GM18526 (cell line): ENCODE results near the gene ZFAND3.

Experiments
- POLR2A ChIP-seq: IDR thresholded peaks from 3 replicates; pipeline ENCODE4 v1.6.1; 2011; ENCODE audit not compliant: insufficient read length; ENCODE audit errors: extremely low read depth

Gene ZFAND3

GRCh38 chr6:37919417-37920157, 100.1 kb downstream of the ZFAND3 start:
- no peak for TF ChIP-seq POLR2A

DNA sequence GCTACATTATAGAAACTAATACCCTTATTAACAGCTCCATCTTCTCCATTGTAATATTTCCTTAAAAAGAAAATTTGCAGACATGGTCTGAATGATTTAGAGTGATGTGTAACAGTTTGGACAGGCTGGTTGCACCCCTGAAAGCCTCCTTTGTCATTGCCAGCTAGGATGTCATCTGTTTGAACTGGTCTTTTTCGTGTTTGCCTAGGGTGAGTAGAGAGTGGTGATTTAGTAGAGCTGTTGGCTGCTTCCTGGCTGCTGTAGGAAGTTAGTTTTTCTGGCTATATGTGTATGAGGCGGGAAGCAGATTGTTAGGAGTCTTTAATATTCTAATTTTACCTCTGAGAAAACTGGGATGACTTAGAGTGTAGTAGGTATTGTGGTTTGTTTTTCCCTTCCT, 101.1 kb downstream of the ZFAND3 start:
- TF ChIP-seq POLR2A = no peak

- TF ChIP-seq POLR2A = no peak
These were observed 103.0 kb downstream of the ZFAND3 start for GRCh38 chr6:37922563-37922962.

GRCh38 chr6:37923514-37923913, 104.0 kb downstream of the ZFAND3 start:
- TF ChIP-seq POLR2A = no peak

GRCh38 chr6:37926661-37927060, 107.1 kb downstream of the ZFAND3 start:
- no peak for TF ChIP-seq POLR2A

- TF ChIP-seq POLR2A = no peak
These were observed 108.7 kb downstream of the ZFAND3 start for GRCh38 chr6:37928217-37928616.

DNA sequence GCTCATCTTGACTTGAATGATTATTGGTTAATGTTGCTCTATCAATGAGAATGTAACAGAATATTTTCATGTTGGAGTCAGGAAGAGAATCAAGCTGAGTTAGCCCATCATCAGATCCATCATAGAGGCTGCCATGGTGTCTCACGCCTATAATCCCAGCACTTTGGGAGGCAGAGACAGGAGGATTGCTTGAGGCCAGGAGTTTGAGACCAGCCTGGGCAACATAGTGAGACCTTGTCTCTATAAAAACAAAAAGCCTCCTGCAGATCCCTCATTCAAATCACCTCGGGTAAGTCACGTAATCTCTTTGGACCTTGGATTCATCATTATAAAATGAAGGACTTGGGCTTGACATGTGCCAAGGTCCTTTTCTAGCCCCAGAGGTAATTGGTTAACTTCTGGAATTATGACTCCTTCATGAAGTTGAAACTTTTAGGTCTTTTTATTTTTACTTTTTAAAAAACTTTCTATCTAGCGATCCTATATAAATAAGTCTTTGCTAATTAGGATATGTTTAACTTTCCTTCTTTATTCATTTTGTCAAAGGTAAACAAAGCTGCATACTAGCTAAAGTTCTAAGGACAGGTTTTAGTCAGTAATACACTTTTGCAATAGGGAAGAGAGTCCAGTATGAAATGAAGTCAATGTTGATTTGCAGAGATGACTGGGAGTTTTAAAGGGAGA, 110.9 kb downstream of the ZFAND3 start:
- TF ChIP-seq POLR2A = no peak

DNA sequence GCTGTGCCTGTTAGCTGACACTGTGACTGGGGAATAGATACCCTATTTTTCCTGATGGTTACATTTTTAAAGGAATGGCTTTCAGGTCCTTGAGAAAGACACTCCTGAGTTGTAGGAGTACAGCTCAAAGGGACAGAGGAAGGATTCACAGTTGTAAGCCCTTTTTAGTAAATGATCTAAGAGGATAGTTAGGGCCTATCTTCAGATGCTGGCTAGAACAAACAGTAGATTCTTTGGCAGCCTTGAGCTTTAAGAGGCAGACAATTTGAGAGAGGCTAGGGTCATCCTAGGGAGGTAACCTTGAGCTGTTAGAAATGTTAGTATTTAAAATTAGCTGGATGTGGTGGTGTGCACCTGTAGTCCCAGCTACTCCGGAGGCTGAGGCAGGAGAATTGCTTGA, 111.5 kb downstream of the ZFAND3 start:
- no peak for TF ChIP-seq POLR2A

GRCh38 chr6:37934276-37934675, 114.7 kb downstream of the ZFAND3 start:
- TF ChIP-seq POLR2A = no peak

- TF ChIP-seq POLR2A = no peak
These were observed 116.6 kb downstream of the ZFAND3 start for GRCh38 chr6:37936150-37936549.

GRCh38 chr6:37936906-37937305, 117.4 kb downstream of the ZFAND3 start:
- no peak for TF ChIP-seq POLR2A

- TF ChIP-seq POLR2A = no peak
These were observed 119.4 kb downstream of the ZFAND3 start for GRCh38 chr6:37938909-37939308.

DNA sequence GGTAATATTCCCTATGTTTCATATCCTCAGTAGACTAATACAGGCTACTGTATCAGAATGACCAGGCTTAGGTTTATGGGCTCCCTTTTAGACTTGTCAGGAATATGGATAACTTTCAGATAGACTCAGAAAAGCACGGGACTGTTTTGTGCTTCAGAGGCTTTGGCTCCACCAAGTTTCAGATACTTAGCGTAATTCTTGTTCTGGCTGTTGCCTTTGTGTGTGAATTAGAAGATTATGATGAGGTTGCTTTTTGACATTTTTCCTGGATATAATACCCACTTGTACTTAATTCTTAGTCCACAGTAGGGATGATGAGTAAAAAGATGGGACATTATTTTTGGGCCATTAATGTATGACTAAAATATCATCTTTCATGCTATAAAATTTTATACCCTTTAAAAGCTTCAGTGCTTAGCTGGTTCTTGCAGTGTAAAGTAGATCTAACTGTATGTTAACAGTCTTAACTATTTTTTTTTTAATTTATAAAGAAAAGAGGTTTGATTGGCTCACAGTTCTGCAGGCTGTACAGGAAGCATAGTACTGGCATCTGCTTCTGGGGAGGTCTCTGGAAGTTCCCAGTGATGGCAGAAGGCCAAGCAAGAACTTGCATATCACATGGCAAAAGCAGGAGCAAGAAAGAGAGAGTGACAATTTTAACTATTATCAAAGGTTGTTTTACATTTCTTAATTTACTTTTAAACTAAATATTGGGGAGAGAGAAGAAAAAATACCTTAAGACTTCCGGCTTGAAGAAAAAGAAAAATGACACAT, 120.7 kb downstream of the ZFAND3 start:
- no peak for TF ChIP-seq POLR2A

DNA sequence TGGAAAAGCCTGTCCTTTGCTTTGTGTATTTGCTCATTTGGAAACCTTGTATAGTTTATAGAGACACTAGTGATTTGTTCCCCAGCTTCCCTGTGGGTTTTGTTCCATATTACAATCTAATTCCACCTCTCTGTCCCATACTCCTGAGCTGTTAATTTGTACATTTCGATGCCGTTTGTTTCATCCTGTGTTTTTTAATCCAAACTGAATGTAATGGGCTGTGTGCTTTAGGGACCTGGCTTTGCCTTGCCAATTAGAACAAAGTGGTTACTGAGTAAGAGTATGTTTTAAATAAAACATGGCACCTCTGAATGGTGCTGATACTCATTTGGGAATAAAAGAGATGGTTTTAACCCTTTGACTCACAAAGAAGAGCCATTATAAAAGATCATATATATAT, 122.3 kb downstream of the ZFAND3 start:
- TF ChIP-seq POLR2A = no peak

- no peak for TF ChIP-seq POLR2A
These were observed 123.3 kb downstream of the ZFAND3 start for GRCh38 chr6:37942606-37943376.
